OCI-LY7 (cell line): ENCODE data around the gene TBCCD1. TPM values are rescaled to one million over a fixed set of nuclear protein-coding genes. Genes with fewer than 3 reads are reported as not detected.

Experiments used
- BruUV-seq: library from RNA; stranded (reverse); fragments of 400-500 nt; replicated peaks from 2 replicates; lab custom pipeline; 2021; lab: Mats Ljungman, UMichigan
- CTCF ChIA-PET: fragments of 300-600 bp; sonication (Branson Sonifier 250); formaldehyde crosslinking; loops from one replicate; lab custom pipeline; 2022; ENCODE audit warnings: antibody characterized with exemption; ENCODE audit not compliant: unreplicated experiment; lab: Charles Lee
- POLR2A ChIA-PET: fragments of 300-600 bp; sonication (Branson Sonifier 250); formaldehyde crosslinking; loops from one replicate; lab custom pipeline; 2022; ENCODE audit warnings: antibody characterized with exemption; lab: Charles Lee
- DNase-seq: peaks from one replicate; pipeline ENCODE4 v3.0.0-alpha.2; 2015; ENCODE audit warnings: low spot score
- H2AFZ ChIP-seq: fragments of 200-600 bp; sonication (generic), shearing (Covaris generic); 2 replicates; pipeline ENCODE4 v1.6.1; 2014; ENCODE audit warnings: mild to moderate bottlenecking, antibody characterized with exemption, low read length, moderate library complexity
- H3K27ac ChIP-seq: fragments of 200-600 bp; sonication (generic); 2 replicates; pipeline ENCODE4 v1.5.1; 2014; ENCODE audit warnings: mixed run types, low read depth, mild to moderate bottlenecking, moderate library complexity, low read length, inconsistent platforms; ENCODE audit not compliant: poor library complexity, severe bottlenecking
- H3K36me3 ChIP-seq: fragments of 200-600 bp; sonication (generic); 2 replicates; pipeline ENCODE4 v1.6.1; 2014; ENCODE audit warnings: mild to moderate bottlenecking, antibody characterized with exemption, low read length, moderate library complexity, mixed read lengths; ENCODE audit not compliant: insufficient read depth
- H3K4me1 ChIP-seq: fragments of 200-600 bp; sonication (generic); 2 replicates; pipeline ENCODE4 v1.5.1; 2014; ENCODE audit warnings: mild to moderate bottlenecking, low read length; ENCODE audit not compliant: insufficient read depth, poor library complexity, severe bottlenecking
- H3K4me2 ChIP-seq: fragments of 200-600 bp; sonication (generic); 2 replicates; pipeline ENCODE4 v1.6.1; 2014; ENCODE audit warnings: mild to moderate bottlenecking, low read length
- H3K4me3 ChIP-seq: fragments of 200-600 bp; sonication (generic); 2 replicates; pipeline ENCODE4 v1.5.1; 2014; ENCODE audit warnings: mild to moderate bottlenecking, low read depth, low read length; ENCODE audit not compliant: poor library complexity, severe bottlenecking
- H3K79me2 ChIP-seq: fragments of 200-600 bp; sonication (generic); 2 replicates; pipeline ENCODE4 v1.6.1; 2016; ENCODE audit warnings: low read depth, mild to moderate bottlenecking, low read length, moderate library complexity, mixed read lengths; ENCODE audit not compliant: insufficient read depth
- H3K9me2 ChIP-seq: fragments of 200-600 bp; sonication (generic); 2 replicates; pipeline ENCODE4 v1.6.1; 2016; ENCODE audit warnings: mild to moderate bottlenecking, low read length, mixed read lengths; ENCODE audit not compliant: insufficient read depth
- H3K9me3 ChIP-seq: fragments of 200-600 bp; sonication (generic); 2 replicates; pipeline ENCODE4 v1.6.1; 2014; ENCODE audit warnings: mild to moderate bottlenecking, mixed run types, low read length, mixed read lengths
- H4K20me1 ChIP-seq: fragments of 200-600 bp; sonication (generic); 2 replicates; pipeline ENCODE4 v1.6.1; 2014; ENCODE audit warnings: mild to moderate bottlenecking, antibody characterized with exemption, low read length, moderate library complexity, mixed read lengths; ENCODE audit not compliant: insufficient read depth
- EZH2phosphoT487 ChIP-seq: fragments of 200-600 bp; sonication (generic); IDR thresholded peaks from 2 replicates; pipeline ENCODE4 v1.6.1; 2018; ENCODE audit warnings: low read depth, borderline replicate concordance, mild to moderate bottlenecking, mixed run types, antibody characterized with exemption, low read length, moderate library complexity, mixed read lengths
- intact Hi-C: fragments of 100-400 bp; cut with micrococcal nuclease; formaldehyde crosslinking; loops from one replicate; pipeline ENCODE4 v1.10.0; 2022; ENCODE audit not compliant: unreplicated experiment
- total RNA-seq, 2 experiments: library from RNA; depleted of rRNA in 1 of 2; stranded (reverse); fragments of >200 nt in 1 of 2; shearing (Covaris generic) in 1 of 2; gene quantifications; 2 replicates each; pipeline ENCODE4 v1.2.3, GENCODE V29; 2014 to 2022
- TF ChIP-seq, protein P1 (sequence below): fragments of 200-600 bp; sonication (generic); conservative IDR thresholded peaks from 2 replicates; pipeline ENCODE4 v1.5.1; 2014; ENCODE audit warnings: mild to moderate bottlenecking, antibody characterized with exemption, low read length, moderate library complexity, mixed read lengths

Gene TBCCD1
- total RNA-seq, 2 experiments from 2014 or later: 21.9 to 27.0 TPM

GRCh38 chr3:186582541-186582940, 15.4 kb upstream of the TBCCD1 start:
- H3K9me3 ChIP-seq: no peaks in the 10 kb centered on the region
- no peak for DNase-seq
- CTCF ChIA-PET: no interaction called here
- no peak overlapping the region for H3K4me2 ChIP-seq
- H3K27ac ChIP-seq: no peak overlapping the region
- POLR2A ChIA-PET: interaction anchor here (0.6 to 1.0 kb wide), 2 partner anchors 12 to 504 kb away, joined by 3 read pairs; partner anchors contain the start of gene DNAJB11
- TF ChIP-seq EZH2phosphoT487: no peak
- TF ChIP-seq, protein P1, sequence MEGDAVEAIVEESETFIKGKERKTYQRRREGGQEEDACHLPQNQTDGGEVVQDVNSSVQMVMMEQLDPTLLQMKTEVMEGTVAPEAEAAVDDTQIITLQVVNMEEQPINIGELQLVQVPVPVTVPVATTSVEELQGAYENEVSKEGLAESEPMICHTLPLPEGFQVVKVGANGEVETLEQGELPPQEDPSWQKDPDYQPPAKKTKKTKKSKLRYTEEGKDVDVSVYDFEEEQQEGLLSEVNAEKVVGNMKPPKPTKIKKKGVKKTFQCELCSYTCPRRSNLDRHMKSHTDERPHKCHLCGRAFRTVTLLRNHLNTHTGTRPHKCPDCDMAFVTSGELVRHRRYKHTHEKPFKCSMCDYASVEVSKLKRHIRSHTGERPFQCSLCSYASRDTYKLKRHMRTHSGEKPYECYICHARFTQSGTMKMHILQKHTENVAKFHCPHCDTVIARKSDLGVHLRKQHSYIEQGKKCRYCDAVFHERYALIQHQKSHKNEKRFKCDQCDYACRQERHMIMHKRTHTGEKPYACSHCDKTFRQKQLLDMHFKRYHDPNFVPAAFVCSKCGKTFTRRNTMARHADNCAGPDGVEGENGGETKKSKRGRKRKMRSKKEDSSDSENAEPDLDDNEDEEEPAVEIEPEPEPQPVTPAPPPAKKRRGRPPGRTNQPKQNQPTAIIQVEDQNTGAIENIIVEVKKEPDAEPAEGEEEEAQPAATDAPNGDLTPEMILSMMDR: no peak
- no peak overlapping the region for H3K4me3 ChIP-seq
- no peaks in the 10 kb centered on the region for H3K9me2 ChIP-seq
- H3K79me2 ChIP-seq: peaks cover 6% of the 10 kb centered on the region; the same call in 1 of the 2 replicates
- 0 out of 2 replicates have a peak, but pooled peaks cover 4% of the 10 kb centered on the region for H4K20me1 ChIP-seq
- intact Hi-C loops: no loop called here
- peaks cover 90% of the 10 kb centered on the region for H3K36me3 ChIP-seq
- H2AFZ ChIP-seq: no peak overlapping the region
- H3K4me1 ChIP-seq: no peaks in the 10 kb centered on the region
- BruUV-seq: no TSS peak

DNA sequence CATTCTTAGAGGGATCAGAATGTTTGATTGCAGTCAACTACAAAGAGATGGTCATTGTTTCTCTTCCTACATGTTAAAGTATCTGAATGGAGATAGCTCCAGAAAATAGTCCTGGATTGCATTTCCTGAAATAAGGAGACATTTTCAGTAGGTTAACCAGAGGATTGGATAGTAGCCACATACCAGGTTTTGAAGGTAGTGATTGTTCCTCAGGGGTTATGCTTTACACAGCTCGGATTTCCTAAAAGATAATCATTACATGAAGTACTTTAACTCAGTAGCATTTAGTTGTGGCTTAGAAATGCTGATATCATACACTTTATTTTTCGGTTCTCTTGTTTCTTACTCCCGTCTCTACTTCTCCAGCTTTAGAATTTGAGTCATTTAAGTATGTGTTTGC, 13.6 kb upstream of the TBCCD1 start:
- no peaks in the 10 kb centered on the region for H3K9me3 ChIP-seq
- H3K36me3 ChIP-seq: peaks cover 99% of the 10 kb centered on the region
- no peaks in the 10 kb centered on the region for H3K9me2 ChIP-seq
- intact Hi-C loops: no loop called here
- peaks cover 6% of the 10 kb centered on the region; the same call in 1 of the 2 replicates for H3K79me2 ChIP-seq
- no TSS peak for BruUV-seq
- no peak overlapping the region for H3K4me3 ChIP-seq
- no peak overlapping the region for H2AFZ ChIP-seq
- TF ChIP-seq EZH2phosphoT487: no peak
- TF ChIP-seq, protein P1: no peak
- no peak for DNase-seq
- POLR2A ChIA-PET: interaction anchor here (1.1 to 2.0 kb wide), 2 partner anchors 10 to 15 kb away, joined by 4 read pairs; no protein-coding TSS in a partner anchor
- H3K4me2 ChIP-seq: no peak overlapping the region
- no peaks in the 10 kb centered on the region for H3K4me1 ChIP-seq
- CTCF ChIA-PET: no interaction called here
- H3K27ac ChIP-seq: no peak overlapping the region
- H4K20me1 ChIP-seq: 0 out of 2 replicates have a peak, but pooled peaks cover 4% of the 10 kb centered on the region

DNA sequence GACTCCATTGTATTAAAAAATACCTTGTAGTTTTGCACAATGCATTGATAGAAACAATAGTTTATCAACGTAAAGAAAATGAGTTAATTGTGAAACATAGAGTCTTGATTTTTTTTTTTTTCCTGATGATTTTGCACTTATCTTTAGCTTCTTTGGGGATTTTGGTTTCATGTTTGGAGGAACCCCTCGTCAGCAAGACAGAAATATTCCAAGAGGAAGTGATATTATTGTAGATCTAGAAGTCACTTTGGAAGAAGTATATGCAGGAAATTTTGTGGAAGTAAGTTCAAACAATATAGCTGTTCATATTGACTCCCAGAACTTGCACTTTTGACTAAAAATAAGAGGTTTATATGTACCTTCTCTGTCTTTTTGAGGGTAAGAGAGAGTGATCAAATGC, 10.4 kb upstream of the TBCCD1 start:
- CTCF ChIA-PET: no interaction called here
- Histone ChIP-seq H4K20me1 (0 out of 2 replicates have a peak, but pooled peaks cover 4% of the 10 kb centered on the region), H3K9me2 (no peaks in the 10 kb centered on the region), H2AFZ (no peak overlapping the region), H3K79me2 (peaks cover 29% of the 10 kb centered on the region), H3K36me3 (peaks cover 99% of the 10 kb centered on the region), H3K27ac (no peak overlapping the region), H3K9me3 (no peaks in the 10 kb centered on the region), H3K4me3 (no peak overlapping the region), H3K4me2 (no peak overlapping the region), H3K4me1 (peaks cover 5% of the 10 kb centered on the region)
- BruUV-seq: no TSS peak
- POLR2A ChIA-PET: interaction anchor here (0.6 to 0.7 kb wide), 3 partner anchors 10 to 65 kb away, joined by 3 to 4 read pairs (median 3); no protein-coding TSS in a partner anchor
- TF ChIP-seq EZH2phosphoT487: no peak
- TF ChIP-seq, protein P1: no peak
- DNase-seq: no peak
- intact Hi-C loops: no loop called here
